ENCODE results near the gene GFOD1.

DNA sequence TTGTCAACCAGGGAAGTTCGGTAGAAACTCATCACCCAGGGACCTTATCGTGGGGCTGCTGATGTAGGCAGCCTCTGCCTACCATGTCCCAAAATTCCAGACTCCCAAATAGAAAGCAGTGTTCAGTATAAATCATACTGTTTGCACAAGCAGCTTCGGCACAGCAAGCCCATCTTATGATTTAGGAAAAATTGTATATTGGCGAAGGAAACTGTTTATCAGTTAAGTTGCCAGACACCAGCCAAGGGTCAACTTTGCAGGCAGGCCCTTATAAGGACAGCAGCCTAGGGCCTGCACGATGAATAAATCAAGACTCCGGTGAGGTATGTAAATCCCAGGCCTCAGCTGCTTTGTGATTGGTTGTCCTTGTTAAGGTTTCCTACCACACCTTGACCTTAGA, 36.8 kb downstream of the GFOD1 start:
- TF ChIP-seq, protein P1, sequence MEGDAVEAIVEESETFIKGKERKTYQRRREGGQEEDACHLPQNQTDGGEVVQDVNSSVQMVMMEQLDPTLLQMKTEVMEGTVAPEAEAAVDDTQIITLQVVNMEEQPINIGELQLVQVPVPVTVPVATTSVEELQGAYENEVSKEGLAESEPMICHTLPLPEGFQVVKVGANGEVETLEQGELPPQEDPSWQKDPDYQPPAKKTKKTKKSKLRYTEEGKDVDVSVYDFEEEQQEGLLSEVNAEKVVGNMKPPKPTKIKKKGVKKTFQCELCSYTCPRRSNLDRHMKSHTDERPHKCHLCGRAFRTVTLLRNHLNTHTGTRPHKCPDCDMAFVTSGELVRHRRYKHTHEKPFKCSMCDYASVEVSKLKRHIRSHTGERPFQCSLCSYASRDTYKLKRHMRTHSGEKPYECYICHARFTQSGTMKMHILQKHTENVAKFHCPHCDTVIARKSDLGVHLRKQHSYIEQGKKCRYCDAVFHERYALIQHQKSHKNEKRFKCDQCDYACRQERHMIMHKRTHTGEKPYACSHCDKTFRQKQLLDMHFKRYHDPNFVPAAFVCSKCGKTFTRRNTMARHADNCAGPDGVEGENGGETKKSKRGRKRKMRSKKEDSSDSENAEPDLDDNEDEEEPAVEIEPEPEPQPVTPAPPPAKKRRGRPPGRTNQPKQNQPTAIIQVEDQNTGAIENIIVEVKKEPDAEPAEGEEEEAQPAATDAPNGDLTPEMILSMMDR (IDR thresholded peaks at IDR 0.05 in 8 of 11, conservative IDR thresholded peaks at IDR 0.05 in 3 of 11): no peak
- no peak for TF ChIP-seq POLR2A (IDR thresholded peaks at IDR 0.05)
